Bone marrow (tissue), 2 donors: ENCODE measurements around the gene DR1.

ENCODE experiments used
- DNase-seq, 2 donors: peaks; one replicate each; lab custom pipeline; 2025; lab: John Stamatoyannopoulos, UW

DR1 gene

DNA sequence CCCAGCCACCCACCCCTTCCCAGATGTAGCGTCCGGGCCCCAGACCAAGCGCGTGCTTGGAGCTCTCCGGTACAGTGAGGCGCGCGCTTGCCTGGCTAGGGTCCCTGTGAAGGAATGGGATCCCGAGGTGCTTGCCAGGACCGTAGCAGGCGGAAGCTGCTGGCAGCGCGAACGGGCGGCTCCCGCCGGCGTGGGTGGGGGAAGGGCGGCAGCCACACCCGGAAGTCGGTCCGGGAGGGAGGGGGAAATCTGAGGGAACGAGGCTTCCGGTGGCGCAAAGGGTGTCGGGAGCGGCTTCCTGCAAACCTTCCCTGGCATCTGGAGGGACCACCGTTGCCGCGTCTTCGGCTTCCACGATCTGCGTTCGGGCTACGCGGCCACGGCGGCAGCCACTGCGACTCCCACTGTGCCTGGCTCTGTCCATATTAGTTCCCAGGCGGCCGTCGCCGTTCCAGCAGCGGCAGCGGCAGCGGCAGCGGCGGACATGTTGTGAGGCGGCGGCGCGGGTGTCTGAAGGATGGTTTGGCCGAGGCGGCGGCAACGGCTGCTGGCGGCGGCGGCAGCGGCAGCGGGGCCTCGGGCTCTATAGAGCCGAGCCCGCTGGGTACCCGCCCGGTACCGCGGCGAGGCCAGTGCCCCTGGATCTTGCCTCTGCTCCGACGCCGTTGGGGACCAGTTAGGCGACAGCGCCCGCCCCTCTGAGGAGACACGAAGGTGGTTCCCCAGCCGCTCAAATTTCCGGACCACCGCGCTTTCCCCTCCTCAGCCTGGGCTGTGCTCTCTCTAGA lies at the start of gene DR1:
TSS of gene DR1 (plus strand) at position 275 of the 788 bp plus-strand sequence. CDS start 739 bp downstream, outside the sequence.
- peak; percentile 68 to 79 for DNase-seq

- DNase-seq: no peak
These were observed 49.1 kb upstream of the DR1 start for GRCh38 chr1:93296555-93297154.

GRCh38 chr1:93301131-93301530 lies 44.6 kb upstream of the DR1 start:
- DNase-seq: no peak

- no peak for DNase-seq
These were observed 43.6 kb upstream of the DR1 start for GRCh38 chr1:93302078-93302477.

DNA sequence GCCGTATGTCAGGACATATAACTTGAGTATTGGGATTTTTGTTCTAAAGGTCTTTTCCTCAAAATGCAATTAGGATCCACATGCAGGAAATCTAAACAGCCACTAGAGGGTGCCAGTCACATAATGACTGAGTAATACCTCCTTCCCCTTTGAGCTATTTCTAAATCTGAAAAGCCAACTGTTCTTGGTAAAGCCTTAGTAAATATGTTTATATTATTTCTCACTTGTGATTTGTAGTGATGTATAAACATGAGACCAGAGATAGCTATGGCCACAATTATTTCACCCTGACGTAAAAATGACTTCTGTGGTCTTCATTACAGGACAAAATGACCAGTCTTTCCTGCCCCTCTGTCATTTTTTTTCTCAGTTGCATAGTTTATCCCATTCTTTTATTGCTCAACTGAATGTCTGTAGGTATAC lies 41.0 kb upstream of the DR1 start:
- DNase-seq: peak in 1 of 2 donors; percentile 66

DNA sequence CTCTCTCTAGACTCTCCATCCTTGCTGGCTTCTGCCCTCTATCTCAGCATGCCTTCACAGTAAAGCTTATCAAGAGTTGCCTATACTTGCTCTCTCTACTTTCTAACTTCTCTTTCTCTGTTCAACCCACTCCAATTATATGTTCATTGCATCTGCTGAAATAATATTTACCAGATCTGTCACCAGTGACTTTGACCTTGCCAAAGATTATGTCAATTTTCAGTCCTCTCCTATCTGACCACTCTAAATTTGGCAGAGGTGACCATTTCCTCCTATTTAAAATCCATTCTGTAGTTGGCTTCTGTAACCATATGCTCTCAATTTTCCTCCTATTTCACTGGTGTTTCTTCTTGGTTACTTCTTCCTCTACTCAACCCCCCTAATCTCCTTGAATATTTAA lies 38.8 kb upstream of the DR1 start:
- no peak for DNase-seq

GRCh38 chr1:93313026-93313425 lies 32.7 kb upstream of the DR1 start:
- no peak for DNase-seq

GRCh38 chr1:93317207-93317606 lies 28.5 kb upstream of the DR1 start:
- DNase-seq: peak in 1 of 2 donors; percentile 65

- DNase-seq: no peak
These were observed 27.8 kb upstream of the DR1 start for GRCh38 chr1:93317943-93318342.

DNA sequence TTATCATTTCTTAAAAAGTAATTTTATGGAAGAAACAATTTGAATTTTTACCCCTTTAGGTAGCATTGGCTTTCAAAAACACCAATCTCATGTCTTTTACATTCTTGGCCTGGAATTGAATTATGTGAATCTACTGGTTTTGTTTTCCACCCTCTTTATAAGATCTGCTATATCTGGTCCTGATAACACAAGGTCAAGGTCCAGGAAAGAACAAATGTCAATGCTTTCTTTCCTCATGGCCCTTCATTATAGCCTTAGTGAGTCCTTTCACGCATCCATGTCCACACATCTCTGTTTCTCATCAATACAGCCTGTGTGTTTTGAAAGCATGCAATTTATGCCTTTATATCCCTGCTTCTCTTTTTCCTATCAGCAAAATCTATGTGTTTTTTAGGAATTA lies 24.0 kb upstream of the DR1 start:
- DNase-seq: no peak

DNA sequence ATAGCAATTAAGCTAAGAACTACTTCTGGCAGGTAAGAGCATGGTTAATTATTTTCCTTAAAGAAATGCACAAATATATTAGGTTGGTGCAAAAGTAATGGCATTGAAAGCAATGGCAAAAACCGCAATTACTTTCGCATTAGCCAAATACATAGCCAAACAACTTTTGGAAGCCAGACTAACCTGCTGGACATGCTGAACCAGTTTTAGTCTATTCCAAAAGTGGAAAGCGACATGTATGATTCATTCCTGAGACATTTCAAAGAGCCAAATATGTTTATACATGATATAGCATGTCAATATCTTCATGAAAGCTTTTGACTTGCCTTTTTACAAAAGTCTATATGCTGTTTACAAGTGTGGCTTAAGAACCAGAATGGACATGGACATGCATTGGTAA lies 23.4 kb upstream of the DR1 start:
- DNase-seq: no peak

GRCh38 chr1:93323185-93323820 lies 22.4 kb upstream of the DR1 start:
- DNase-seq: no peak

DNA sequence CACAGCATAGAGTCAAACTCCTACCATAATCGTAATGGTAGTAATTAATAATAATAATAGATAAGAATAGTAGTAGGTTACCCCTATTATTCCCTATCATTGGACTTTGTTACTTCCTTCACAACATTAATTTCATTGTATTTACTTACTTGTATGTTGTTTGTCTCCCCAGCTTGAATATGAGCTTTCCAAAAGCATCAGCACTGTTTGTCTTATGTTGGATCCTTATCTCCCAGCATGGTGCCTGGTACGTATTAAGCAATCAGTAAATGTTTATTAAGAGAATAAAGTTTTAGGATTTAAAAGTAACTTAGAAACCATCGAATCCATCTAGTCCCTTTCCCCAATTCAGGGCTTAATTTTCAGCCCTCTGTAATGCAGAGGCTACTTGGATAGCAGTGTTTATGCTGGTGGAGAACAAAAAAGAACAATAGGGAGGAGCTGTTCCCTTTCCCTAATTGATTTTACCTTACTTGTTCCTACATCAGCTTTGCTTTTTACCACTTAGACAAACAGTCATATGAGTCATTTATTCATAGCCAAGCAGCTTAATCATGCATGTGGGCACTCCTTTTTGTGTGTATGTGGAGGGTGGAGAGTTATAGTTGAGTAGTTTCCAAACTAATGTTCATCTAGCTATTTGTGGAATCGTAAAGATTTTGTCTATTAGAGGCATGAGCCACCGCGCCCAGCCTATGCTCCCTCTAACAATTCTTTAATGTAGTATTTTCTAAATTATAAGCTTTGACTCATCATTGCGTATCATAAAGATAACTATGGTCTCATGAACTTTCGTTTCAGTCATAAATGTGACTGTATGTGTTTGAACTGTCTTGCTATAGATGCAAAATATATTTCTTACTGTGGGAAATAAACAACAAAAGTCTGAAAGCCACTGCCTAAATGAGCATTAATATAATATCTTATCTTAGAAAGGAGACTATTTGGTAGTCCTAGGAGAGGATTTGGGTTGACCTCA lies 20.9 kb upstream of the DR1 start:
- DNase-seq: no peak

- no peak for DNase-seq
These were observed 16.6 kb upstream of the DR1 start for GRCh38 chr1:93328809-93329760.

DNA sequence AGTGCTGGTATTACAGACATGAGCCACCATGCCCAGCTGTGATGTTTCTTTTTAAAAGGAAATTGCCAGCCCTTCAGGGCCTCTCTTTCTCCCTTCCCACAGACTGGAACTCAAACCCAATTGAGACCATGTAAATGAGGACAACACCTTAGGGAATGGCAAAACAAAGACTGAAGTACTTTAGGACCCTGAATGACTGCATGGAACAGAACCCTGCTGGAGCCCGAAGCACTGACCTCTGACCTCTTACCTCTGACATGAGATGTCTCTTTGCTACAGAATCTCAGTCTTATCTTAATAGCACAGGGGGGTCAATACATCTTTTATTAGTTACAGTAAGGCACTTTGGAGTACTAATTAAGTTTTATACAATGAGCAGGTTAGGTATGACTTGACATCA lies 15.5 kb upstream of the DR1 start:
- no peak for DNase-seq

DNA sequence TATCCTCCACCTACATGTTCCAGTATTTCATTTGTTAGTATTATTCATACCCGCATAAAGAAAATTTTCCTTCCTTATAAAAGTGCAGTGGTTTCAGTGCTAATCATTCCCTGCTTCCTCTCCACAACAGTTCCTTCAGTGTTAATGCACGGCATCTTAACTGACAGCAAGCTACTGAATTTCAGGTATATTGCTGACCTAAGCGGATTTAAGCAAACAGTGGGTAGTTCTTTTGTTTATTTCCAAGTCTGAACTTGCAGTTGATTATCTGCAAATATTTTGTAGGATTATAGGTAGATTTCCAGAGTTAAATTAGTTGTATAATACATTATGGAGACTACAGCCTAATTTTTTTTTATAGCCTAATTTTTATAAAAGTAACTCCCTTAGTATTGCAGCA lies 15.1 kb upstream of the DR1 start:
- no peak for DNase-seq

GRCh38 chr1:93331412-93331811 lies 14.3 kb upstream of the DR1 start:
- DNase-seq: no peak

GRCh38 chr1:93332368-93332767 lies 13.3 kb upstream of the DR1 start:
- DNase-seq: no peak

DNA sequence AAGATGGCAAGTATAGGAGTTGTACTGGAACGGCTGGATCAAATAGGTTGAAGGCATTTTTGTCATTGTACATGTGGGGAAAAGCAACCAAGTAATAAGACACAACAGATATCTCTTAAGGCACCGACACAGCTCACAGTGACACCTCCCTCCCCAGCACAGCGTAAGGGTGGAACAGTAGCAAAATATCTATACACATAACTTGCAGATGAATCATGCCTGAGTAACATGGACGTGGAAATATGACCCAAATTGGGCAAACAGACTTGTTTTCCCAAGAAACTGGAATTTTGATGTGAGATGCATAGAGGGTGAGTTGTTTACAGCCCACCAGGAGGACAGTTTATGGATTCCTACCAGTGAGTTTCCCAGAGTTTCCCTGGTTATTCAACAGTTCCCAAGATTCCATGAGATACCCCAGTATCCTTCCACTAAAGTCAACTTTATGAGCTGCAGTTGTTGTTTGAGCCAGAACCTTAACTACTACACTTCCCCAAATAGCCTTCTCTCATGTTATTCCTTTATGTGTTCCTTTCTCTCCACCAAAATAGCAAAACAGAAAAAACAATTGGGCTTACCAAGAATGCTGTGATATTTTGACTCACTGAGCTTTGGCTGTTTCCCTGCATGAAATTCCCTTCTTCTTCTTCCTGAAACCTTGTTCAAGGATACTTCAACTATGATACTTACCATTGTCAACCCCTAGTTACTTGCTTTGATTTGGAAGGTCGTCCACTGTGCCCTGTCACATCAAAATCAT lies 7.1 kb upstream of the DR1 start:
- no peak for DNase-seq

DNA sequence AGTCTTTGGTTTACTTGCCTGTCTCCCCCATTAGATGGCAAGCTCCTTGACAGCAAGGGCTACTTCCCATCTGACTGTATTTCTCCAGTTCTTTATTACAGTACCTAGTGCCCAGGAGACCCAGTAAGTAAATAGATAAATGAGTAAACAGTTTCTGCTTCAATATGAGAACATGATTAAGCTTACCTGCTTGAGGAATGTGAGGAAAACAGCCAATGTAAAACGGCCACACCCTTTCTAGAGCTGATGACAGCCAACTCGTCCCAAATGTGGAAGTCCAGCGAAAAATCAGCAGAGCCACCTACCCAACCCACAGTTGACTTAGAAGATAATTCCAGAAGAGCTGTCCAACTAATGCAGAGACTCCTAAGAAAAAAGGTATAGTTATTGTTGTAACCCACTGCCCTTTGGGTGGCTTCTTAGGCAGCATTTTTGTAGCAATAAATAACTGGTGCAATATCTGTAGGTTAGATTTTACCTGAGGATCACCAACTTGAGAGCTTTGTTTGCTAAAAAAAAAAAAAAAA lies 6.5 kb upstream of the DR1 start:
- no peak for DNase-seq
